Left kidney (tissue), 2 donors: ENCODE results near the gene PML. TPM values are rescaled to one million over a fixed set of nuclear protein-coding genes. Genes with fewer than 3 reads are reported as not detected.

Experiments used
- DNase-seq: peaks from one replicate; pipeline ENCODE4 v3.0.0-alpha.2; 2013
- polyA plus RNA-seq: library from polyadenylated mRNA; unstranded; fragments of 120-200 nt; gene quantifications from one replicate; pipeline ENCODE4 v1.2.1, GENCODE V29; 2013; ENCODE audit not compliant: insufficient read length

PML gene
- polyA plus RNA-seq, 1 donor = 31.8 TPM

DNA sequence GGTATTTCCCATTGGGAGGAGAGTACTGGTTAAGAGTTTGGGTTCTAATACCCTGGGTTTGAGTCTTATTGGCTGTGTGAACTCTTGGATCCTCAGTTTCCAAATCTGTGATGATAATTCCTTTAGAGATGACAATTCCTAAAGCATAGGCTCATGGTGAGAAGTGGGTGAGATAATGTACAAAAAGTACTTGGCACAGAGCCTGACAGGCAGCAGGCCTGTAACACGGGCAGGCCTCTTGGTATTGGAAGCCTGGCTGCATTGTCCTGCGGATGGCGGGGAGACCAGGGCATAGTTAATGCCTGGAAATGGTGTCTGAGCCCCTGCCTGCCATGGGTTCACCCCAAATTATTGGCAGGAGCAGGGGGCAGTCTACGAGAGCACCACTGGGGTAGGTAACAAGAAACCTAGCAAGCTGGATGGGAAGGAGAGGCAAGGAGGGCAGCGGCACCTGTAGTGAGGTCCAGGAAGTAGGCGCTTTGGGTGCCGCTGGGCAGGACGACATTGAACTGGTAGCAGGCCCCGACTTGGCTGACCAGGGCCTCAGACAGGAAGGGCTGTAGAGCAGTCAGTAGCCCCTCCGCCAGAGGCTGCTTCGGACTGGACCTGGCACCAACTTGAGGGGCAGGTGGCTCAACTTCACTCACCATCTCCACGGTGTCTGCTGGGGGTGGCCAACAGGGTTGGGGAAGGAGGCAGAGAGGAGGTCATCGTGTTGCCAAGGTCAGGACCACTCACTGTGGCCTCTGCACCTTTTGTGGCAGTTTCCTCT, 10.1 kb upstream of the PML start:
- no peak for DNase-seq

- no peak for DNase-seq
Measured at GRCh38 chr15:73985101-73985873, 9.2 kb upstream of the PML start.

GRCh38 chr15:73986055-73986775, 8.3 kb upstream of the PML start:
- DNase-seq = no peak

- DNase-seq = no peak
Measured at GRCh38 chr15:73986776-73987056, 7.8 kb upstream of the PML start.

DNA sequence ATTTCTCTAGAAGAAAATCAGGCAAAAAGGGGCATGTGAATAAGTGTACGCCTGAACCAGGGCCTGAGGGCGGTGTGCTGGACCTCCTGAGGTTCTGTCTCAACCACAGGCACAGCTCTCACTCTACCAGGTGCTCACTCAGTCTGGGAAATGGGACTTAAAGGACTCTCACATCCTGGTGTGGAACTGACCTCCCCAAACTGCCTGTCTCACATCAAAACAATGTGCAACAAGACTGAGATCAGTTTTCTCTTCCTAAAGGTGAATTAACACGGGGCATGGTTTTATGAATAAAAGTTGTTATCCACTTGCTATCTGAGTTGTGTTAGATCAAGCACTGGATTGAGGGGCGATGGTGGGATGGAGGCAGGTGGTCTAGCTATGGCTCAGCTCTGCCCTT, 7.3 kb upstream of the PML start:
- no peak for DNase-seq

DNA sequence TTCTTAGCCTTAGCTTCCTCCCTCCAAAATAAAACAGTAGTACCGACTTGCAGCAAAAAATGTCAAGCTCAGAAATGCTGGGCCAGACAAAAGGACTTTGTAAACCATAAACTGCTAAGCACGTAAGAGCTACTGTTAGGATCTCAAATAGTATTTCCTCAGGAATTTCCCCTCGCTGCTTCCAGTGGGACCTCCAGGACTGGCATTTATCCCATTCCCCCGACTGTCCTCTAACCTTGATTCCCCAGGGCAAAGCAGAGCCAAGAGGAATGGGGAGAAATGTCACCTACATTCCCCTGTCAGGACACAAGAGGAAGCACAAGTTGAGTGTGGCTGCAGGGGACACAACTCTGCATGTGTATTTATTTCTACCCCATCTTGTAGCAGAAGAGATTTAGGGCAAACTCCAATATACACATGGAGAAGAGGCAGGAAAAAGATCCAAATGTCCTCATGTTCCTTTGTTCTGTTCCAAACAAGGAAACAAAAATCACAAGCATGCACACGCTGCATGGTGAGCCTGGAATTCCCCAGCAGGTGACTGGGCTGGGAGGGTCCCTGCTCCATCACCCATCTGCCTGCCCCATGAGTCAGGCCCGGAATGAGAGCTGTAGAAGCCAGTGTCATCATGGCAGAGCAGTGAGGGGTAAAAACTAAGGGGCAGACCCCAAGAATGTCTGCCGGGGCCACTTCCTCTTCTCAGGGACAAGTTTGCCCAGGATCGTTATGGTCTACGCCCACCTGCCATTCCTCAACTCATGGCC, 6.7 kb upstream of the PML start:
- no peak for DNase-seq

DNA sequence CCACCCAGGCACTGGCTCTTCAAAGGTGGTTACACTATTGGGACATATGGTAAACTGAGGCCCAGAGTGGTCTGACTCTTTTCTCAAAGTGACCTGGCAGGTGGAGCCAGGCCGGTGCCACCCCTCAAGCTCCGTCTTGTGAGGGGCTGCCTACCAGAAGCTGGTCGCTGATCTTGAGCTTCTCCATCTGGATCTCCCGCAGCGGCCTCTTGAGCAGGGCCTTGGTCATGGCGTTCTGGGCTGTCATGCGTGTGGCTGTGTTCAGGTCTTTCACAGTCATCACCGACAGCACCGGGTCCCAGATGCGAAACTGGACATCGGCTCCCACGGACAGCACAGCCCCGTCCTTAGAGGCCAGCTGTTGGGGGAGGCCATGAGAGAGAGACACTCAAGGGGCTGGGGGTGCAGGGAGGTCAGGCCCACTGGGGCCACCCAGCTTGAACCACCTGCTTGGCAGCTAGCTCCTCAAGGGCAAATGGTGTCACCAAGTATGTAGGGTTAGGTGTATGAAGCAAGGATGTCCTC, 6.0 kb upstream of the PML start:
- no peak for DNase-seq

- DNase-seq = no peak
Measured at GRCh38 chr15:73989001-73989798, 5.3 kb upstream of the PML start.

GRCh38 chr15:73990250-73991005, 4.1 kb upstream of the PML start:
- no peak for DNase-seq

GRCh38 chr15:73991260-73991659, 3.3 kb upstream of the PML start:
- DNase-seq = no peak

DNA sequence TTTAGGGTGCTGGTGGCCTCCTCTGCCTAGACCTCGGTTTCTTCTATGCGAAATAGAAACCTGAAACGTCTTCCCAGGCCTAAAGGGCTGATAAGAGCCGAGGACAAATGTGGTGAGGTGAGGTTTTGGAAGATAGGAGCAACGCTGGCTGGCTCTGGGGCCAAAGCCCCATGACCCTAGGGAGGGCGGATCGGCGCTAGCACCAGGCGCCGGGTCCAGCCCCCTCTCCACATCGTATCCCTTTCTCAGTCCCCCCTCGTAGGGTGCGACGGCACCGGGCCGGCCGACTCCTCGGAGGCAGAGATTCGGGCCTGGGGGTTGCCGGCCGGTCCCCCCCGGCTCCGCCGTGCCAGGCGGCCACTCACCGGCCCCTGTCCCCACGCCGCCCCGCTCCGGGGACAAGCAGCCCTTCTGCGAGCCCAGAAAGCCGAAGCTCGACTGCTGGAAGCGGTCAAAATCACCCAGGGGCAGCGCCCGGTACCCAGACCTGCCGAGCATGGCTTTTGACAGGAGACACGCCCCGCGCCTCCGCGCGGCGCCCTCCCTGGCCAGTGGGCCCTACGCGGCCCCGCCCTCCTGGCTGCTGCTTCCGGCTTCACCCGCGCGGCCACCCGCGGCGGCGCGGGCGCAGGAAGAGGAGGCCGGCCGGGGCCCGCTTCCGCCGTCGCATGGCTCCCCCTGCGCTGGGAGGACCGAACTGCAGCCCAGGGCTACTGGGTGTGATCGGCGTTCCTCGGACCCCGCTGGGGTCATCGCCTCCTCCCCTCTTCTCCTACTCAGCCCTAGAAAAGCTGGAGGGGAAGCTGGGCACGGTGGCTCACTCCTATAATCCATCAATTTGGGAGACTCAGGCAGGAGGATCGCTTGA, 2.6 kb upstream of the PML start, which contains the start of gene STOML1:
TSS of gene STOML1 (minus strand) at position 570 of the 868 bp plus-strand sequence. CDS start at position 498, 72 bp downstream.
- DNase-seq = peak; percentile 91

- no peak for DNase-seq
Measured at GRCh38 chr15:73992594-73992898, 2.0 kb upstream of the PML start.

- DNase-seq = no peak
Measured at GRCh38 chr15:73993211-73993994, 1.1 kb upstream of the PML start.

DNA sequence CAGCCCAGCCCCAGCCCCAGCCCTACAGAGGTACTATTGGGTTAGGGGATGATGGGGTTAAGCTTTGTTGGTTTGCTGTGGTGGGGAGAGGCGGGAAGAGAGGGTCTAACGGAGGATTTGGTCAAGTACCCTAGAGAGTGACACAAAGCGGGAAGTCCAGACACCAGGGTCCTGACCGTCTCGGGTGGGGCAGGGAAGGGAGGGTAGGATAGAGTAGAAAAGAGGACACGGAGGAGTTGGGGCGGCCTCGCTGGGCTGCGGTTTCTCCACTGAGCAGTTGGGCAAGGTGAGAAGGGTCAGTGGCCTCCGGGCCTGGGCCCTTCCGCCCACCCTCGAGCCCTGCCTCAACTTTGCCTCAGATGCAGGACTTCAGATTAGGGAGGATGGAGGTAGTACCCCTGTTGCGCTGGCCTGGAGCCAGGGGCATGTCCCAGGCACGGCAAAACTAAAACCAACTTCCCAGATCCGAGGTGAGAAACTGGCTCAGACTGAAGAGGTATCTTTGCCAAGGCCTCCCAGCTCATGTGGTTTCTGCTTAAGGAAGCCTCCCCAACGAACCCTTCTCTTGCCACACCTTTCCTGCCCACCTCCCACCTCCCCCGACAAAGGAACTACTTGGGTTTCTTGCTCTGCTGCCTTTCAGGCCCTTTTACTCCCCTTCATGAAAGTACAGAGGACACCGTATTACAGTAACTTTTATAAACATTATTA, 551 bp downstream of the PML start:
- no peak for DNase-seq

- DNase-seq = no peak
Measured at GRCh38 chr15:73996267-73996666, 1.8 kb downstream of the PML start.

GRCh38 chr15:73996939-73997338, 2.4 kb downstream of the PML start:
- no peak for DNase-seq

GRCh38 chr15:73997986-73998385, 3.5 kb downstream of the PML start:
- no peak for DNase-seq
